K562 (cell line): ENCODE measurements around the gene CDT1. TPM values are rescaled to one million over a fixed set of nuclear protein-coding genes. Genes with fewer than 3 reads are reported as not detected.

ENCODE experiments used
- CTCF ChIP-seq, 3 experiments: IDR thresholded peaks in 2 of 3; conservative IDR thresholded peaks in 1 of 3; 2 replicates each; pipeline ENCODE4 v1.5.1; 2011 to 2012; ENCODE audit warnings: low read length in 3 of 3, mild to moderate bottlenecking in 3 of 3, control low read depth in 2 of 3, improper control_type of control experiment in 1 of 3, inconsistent platforms in 1 of 3, low read depth in 1 of 3, mixed read lengths in 1 of 3, moderate library complexity in 1 of 3; ENCODE audit not compliant: insufficient read depth in 2 of 3
- DPF2 ChIP-seq: fragments of 450-650 bp; IDR thresholded peaks from 2 replicates; pipeline ENCODE4 v1.6.1; 2016
- ELF1 ChIP-seq: fragments of 200-800 bp; sonication (Bioruptor generic); IDR thresholded peaks from 2 replicates; pipeline ENCODE4 v1.6.1; 2016; ENCODE audit warnings: missing genetic modification characterization, missing compliant biosample characterization
- ERF ChIP-seq: fragments of 450-650 bp; formaldehyde crosslinking; IDR thresholded peaks from 2 replicates; pipeline ENCODE4 v1.4.0; 2020; ENCODE audit warnings: mild to moderate bottlenecking, mixed read lengths
- GTF2E2 ChIP-seq: fragments of 200-800 bp; sonication (Bioruptor generic); IDR thresholded peaks from 2 replicates; pipeline ENCODE4 v1.6.1; 2016; ENCODE audit warnings: missing genetic modification characterization, missing compliant biosample characterization
- HDAC1 ChIP-seq, 2 experiments: fragments of 450-650 bp; IDR thresholded peaks; 2 replicates each; pipeline ENCODE4 v1.6.1; 2016 to 2017; ENCODE audit warnings: inconsistent platforms in 1 of 2, mild to moderate bottlenecking in 1 of 2, moderate library complexity in 1 of 2
- HDAC2 ChIP-seq: fragments of 450-650 bp; IDR thresholded peaks from 2 replicates; pipeline ENCODE4 v1.6.1; 2016; ENCODE audit warnings: mild to moderate bottlenecking
- KDM5B ChIP-seq: fragments of 200-600 bp; sonication (generic); IDR thresholded peaks from 2 replicates; pipeline ENCODE4 v1.6.1; 2012; ENCODE audit warnings: low read depth, mild to moderate bottlenecking, moderate library complexity, low read length, control low read depth, inconsistent platforms; ENCODE audit not compliant: insufficient replicate concordance
- MECOM ChIP-seq: fragments of 250-450 bp; sonication (Bioruptor Pico); IDR thresholded peaks from 2 replicates; pipeline ENCODE4 v1.8.0; 2022; ENCODE audit warnings: inconsistent platforms
- MEF2D ChIP-seq: conservative IDR thresholded peaks from 2 replicates; pipeline ENCODE4 v1.6.1; 2016; ENCODE audit warnings: low read depth, missing genetic modification characterization, missing compliant biosample characterization
- RBBP5 ChIP-seq: fragments of 200-600 bp; sonication (generic); IDR thresholded peaks from 2 replicates; pipeline ENCODE4 v1.6.1; 2012; ENCODE audit warnings: borderline replicate concordance, mild to moderate bottlenecking, low read length, control low read depth, inconsistent platforms; ENCODE audit not compliant: insufficient read depth, poor library complexity, severe bottlenecking
- RBM14 ChIP-seq: fragments of 200-400 bp; formaldehyde crosslinking; IDR thresholded peaks from 2 replicates; pipeline ENCODE4 v1.6.1; 2018; ENCODE audit warnings: low read depth, mild to moderate bottlenecking, low read length, moderate library complexity, borderline replicate concordance; ENCODE audit not compliant: insufficient read depth
- SMARCE1 ChIP-seq: fragments of 450-650 bp; IDR thresholded peaks from 2 replicates; pipeline ENCODE4 v1.7.1; 2016; ENCODE audit warnings: mild to moderate bottlenecking
- TAF7 ChIP-seq: fragments of 450-650 bp; IDR thresholded peaks from 2 replicates; pipeline ENCODE4 v1.6.1; 2016; ENCODE audit warnings: missing genetic modification characterization, missing compliant biosample characterization
- YY1 ChIP-seq, 3 experiments: IDR thresholded peaks; 2 replicates each; pipeline ENCODE4 v1.6.1; 2011; ENCODE audit warnings: low read length in 2 of 3, mild to moderate bottlenecking in 2 of 3, moderate library complexity in 2 of 3, borderline replicate concordance in 1 of 3, control low read depth in 1 of 3, low read depth in 1 of 3; ENCODE audit not compliant: insufficient read depth in 3 of 3, insufficient replicate concordance in 2 of 3, control insufficient read depth in 1 of 3, insufficient read length in 1 of 3; ENCODE audit errors: extremely low read depth in 1 of 3
- ZNF408 ChIP-seq: fragments of 250-450 bp; sonication (Bioruptor Pico); IDR thresholded peaks from 2 replicates; pipeline ENCODE4 v1.4.0; 2020; ENCODE audit warnings: low read depth, mild to moderate bottlenecking, moderate library complexity
- polyA plus RNA-seq, 8 experiments: library from polyadenylated mRNA; depleted of rRNA in 4 of 8; stranded (reverse) in 5 of 8; unstranded in 3 of 8; fragments of >200 nt; fragmentation: Nextera tagmentation in 2 of 8; fragmentation: Illumina TruSeq in 1 of 8; extraction: Ambion mirVana in 2 of 8; extraction: Trizol in 1 of 8; gene quantifications; 2 replicates each; pipeline versions ENCODE4 v1.2.1 to v1.2.3, GENCODE V29; 2011 to 2014; ENCODE audit warnings: inconsistent platforms in 1 of 8, missing spikeins in 1 of 8
- total RNA-seq, 7 experiments: library from RNA; depleted of rRNA in 6 of 7; stranded (reverse); fragments of >200 nt in 6 of 7; fragmentation: Illumina TruSeq in 2 of 7; extraction: Trizol in 2 of 7; gene quantifications; 2 replicates each; pipeline versions ENCODE4 v1.2.1 to v1.2.3, GENCODE V29; 2011 to 2021; ENCODE audit warnings: low replicate concordance in 1 of 7
- TF ChIP-seq, protein P1 (sequence below): fragments of 250-450 bp; sonication (Bioruptor Pico); IDR thresholded peaks from 2 replicates; pipeline ENCODE4 v1.4.0; 2020; ENCODE audit warnings: mild to moderate bottlenecking
- TF ChIP-seq, protein P2 (sequence below): fragments of 450-650 bp; IDR thresholded peaks from one replicate; pipeline ENCODE4 v1.6.1; 2018; ENCODE audit warnings: mild to moderate bottlenecking, moderate library complexity; ENCODE audit not compliant: partially characterized antibody
- TF ChIP-seq, protein P3 (sequence below), 2 experiments: fragments of 200-800 bp in 1 of 2; sonication (Bioruptor generic) in 1 of 2; sonication (generic) in 1 of 2; formaldehyde crosslinking in 1 of 2; IDR thresholded peaks in 1 of 2; conservative IDR thresholded peaks in 1 of 2; 2 replicates each; pipeline versions ENCODE4 v1.5.0 to v1.6.1; 2016 to 2020; ENCODE audit warnings: missing compliant biosample characterization in 1 of 2, missing genetic modification characterization in 1 of 2, missing genetic modification reagents in 1 of 2
- TF ChIP-seq, protein P4 (sequence below): conservative IDR thresholded peaks from 2 replicates; pipeline ENCODE4 v1.6.1; 2011; ENCODE audit warnings: low read depth, mild to moderate bottlenecking, low read length; ENCODE audit not compliant: control insufficient read depth

CDT1 gene
- total and polyA plus RNA-seq, 9 of the 15 experiments (the other 6 are each of a cell fraction or from before 2014, with no cell fraction given): 0.92 to 178 (median 14.2) TPM

DNA sequence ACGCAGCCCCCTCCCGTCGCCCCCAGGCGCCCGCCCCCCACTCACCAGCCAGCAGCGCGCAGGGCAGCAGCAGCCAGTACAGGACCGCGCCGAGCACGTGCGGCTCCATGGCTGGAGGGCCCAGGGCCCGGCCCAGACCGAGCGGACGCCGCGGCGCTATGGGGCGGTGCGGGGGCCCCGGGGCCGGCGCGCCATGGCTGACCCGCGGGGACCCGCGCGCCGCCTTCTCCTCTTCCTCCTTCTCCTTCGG is 18.8 kb upstream of the CDT1 start (continued):
- peak in 1 of 3 experiments; percentile 2; a peak in 1 of 6 replicates for TF ChIP-seq CTCF (IDR thresholded peaks at IDR 0.05 in 2 of 3, conservative IDR thresholded peaks at IDR 0.05 in 1 of 3; ENCODE audit: insufficient read depth in 2 of 3, low read depth in 1 of 3, low read length in 3 of 3)
- TF ChIP-seq HDAC1 (IDR thresholded peaks at IDR 0.05): no peak
- no peak for TF ChIP-seq RBM14
- TF ChIP-seq, protein P1, sequence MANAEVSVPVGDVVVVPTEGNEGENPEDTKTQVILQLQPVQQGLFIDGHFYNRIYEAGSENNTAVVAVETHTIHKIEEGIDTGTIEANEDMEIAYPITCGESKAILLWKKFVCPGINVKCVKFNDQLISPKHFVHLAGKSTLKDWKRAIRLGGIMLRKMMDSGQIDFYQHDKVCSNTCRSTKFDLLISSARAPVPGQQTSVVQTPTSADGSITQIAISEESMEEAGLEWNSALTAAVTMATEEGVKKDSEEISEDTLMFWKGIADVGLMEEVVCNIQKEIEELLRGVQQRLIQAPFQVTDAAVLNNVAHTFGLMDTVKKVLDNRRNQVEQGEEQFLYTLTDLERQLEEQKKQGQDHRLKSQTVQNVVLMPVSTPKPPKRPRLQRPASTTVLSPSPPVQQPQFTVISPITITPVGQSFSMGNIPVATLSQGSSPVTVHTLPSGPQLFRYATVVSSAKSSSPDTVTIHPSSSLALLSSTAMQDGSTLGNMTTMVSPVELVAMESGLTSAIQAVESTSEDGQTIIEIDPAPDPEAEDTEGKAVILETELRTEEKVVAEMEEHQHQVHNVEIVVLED: 0 out of 2 replicates have a peak, but pooled peaks have one; percentile 24
- TF ChIP-seq ZNF408 (CRISPR knock-in tag): no peak
- TF ChIP-seq ERF (CRISPR knock-in tag): peak; percentile 71
- no peak for TF ChIP-seq MEF2D
- TF ChIP-seq HDAC2: no peak
- TF ChIP-seq ELF1 (tag): no peak
- peak in 1 of 3 experiments; percentile 43 for TF ChIP-seq YY1 (IDR thresholded peaks at IDR 0.05; ENCODE audit: borderline replicate concordance in 1 of 3, control insufficient read depth in 1 of 3, extremely low read depth in 1 of 3, insufficient read depth in 3 of 3, insufficient read length in 1 of 3, insufficient replicate concordance in 2 of 3, low read depth in 1 of 3, low read length in 2 of 3)
- TF ChIP-seq GTF2E2 (tag): no peak
- no peak for TF ChIP-seq SMARCE1
- no peak for TF ChIP-seq TAF7 (tag)
- TF ChIP-seq MECOM (CRISPR knock-in tag): no peak
- TF ChIP-seq RBBP5: peak; percentile 16
- TF ChIP-seq, protein P2, sequence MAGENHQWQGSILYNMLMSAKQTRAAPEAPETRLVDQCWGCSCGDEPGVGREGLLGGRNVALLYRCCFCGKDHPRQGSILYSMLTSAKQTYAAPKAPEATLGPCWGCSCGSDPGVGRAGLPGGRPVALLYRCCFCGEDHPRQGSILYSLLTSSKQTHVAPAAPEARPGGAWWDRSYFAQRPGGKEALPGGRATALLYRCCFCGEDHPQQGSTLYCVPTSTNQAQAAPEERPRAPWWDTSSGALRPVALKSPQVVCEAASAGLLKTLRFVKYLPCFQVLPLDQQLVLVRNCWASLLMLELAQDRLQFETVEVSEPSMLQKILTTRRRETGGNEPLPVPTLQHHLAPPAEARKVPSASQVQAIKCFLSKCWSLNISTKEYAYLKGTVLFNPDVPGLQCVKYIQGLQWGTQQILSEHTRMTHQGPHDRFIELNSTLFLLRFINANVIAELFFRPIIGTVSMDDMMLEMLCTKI: no peak
- TF ChIP-seq, protein P3, sequence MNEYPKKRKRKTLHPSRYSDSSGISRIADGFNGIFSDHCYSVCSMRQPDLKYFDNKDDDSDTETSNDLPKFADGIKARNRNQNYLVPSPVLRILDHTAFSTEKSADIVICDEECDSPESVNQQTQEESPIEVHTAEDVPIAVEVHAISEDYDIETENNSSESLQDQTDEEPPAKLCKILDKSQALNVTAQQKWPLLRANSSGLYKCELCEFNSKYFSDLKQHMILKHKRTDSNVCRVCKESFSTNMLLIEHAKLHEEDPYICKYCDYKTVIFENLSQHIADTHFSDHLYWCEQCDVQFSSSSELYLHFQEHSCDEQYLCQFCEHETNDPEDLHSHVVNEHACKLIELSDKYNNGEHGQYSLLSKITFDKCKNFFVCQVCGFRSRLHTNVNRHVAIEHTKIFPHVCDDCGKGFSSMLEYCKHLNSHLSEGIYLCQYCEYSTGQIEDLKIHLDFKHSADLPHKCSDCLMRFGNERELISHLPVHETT (CRISPR knock-in tag; conservative IDR thresholded peaks at IDR 0.05 in 1 of 2, IDR thresholded peaks at IDR 0.05 in 1 of 2): no peak
- TF ChIP-seq, protein P4, sequence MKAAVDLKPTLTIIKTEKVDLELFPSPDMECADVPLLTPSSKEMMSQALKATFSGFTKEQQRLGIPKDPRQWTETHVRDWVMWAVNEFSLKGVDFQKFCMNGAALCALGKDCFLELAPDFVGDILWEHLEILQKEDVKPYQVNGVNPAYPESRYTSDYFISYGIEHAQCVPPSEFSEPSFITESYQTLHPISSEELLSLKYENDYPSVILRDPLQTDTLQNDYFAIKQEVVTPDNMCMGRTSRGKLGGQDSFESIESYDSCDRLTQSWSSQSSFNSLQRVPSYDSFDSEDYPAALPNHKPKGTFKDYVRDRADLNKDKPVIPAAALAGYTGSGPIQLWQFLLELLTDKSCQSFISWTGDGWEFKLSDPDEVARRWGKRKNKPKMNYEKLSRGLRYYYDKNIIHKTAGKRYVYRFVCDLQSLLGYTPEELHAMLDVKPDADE: no peak
- TF ChIP-seq DPF2: no peak
- no peak for TF ChIP-seq KDM5B
